DMS114 treated with DMSO at 0.1 percent for 48 hours (cell line): ENCODE measurements around the gene TSPAN32.
"Not testable (repeated sequence)": the region's sequence is repeated elsewhere in the genome, so short reads cannot be mapped to it uniquely, and the experiment has no call there.

Experiments
- DNase-seq: peaks from one replicate; lab custom pipeline; 2025; ENCODE audit not compliant: unreplicated experiment; lab: John Stamatoyannopoulos, UW

TSPAN32 gene

GRCh38 chr11:2362414-2362813 is 60.6 kb downstream of the TSPAN32 start:
- no peak for DNase-seq

GRCh38 chr11:2363130-2363529 is 61.3 kb downstream of the TSPAN32 start:
- no peak for DNase-seq

- no peak for DNase-seq
Measured at GRCh38 chr11:2363577-2364370, 62.0 kb downstream of the TSPAN32 start.

GRCh38 chr11:2364386-2364785 is 62.6 kb downstream of the TSPAN32 start:
- DNase-seq, result not testable (repeated sequence)

DNA sequence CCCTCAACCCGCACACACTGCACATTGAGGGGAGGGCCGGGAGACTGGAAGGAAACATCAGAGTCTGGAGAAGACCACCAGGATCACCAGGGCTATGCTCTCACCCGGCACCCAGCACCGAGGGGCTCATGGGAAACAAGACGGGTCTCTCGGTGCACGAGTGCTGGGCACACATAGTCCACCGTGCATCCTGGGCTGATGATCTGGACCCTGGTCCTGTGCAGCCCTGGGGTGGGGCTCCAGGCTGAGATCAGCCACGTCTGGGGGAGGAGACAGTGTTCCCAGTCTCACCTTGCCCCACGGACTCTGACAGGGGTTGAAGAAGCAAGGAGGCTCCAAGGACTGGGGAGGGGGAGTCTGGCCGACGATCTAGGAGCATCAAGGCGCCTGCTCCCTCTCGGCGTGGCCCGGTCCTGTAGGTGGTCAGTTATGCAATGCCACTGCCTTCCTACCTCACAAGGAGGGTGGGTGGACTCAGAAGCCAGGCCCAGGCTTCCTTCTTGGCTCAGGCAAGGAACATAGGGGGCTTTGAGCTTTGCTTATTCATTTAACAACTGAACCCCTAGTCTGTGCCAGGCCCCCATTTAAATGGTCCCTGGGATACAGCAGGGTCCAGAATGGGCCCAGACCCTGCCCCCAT is 63.9 kb downstream of the TSPAN32 start:
- no peak for DNase-seq

- no peak for DNase-seq
Measured at GRCh38 chr11:2366276-2366675, 64.5 kb downstream of the TSPAN32 start.

- no peak for DNase-seq
Measured at GRCh38 chr11:2366733-2367132, 64.9 kb downstream of the TSPAN32 start.

- no peak for DNase-seq
Measured at GRCh38 chr11:2367266-2368160, 65.7 kb downstream of the TSPAN32 start.
